ENCODE results near the gene L3MBTL4.

DNA sequence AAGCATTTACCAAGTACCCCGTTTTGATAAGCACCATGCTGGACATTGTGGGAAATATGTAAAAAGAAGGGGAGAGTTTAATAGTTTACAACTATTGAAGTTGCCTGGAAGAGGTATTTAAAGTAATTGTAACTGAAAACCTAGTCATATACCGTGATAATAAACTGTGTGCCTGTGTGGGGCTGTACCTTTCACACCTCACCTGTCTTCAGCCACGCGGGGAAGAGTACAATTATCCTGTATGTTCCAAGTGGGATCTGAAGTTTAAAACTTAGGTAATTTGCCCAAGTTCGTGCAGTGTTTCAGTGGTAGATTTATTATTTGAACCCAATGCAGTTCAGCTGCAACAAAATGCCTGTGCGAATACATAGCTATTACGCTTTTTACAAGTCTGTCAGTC lies 391.2 kb downstream of the L3MBTL4 start:
- TF ChIP-seq, protein P1, sequence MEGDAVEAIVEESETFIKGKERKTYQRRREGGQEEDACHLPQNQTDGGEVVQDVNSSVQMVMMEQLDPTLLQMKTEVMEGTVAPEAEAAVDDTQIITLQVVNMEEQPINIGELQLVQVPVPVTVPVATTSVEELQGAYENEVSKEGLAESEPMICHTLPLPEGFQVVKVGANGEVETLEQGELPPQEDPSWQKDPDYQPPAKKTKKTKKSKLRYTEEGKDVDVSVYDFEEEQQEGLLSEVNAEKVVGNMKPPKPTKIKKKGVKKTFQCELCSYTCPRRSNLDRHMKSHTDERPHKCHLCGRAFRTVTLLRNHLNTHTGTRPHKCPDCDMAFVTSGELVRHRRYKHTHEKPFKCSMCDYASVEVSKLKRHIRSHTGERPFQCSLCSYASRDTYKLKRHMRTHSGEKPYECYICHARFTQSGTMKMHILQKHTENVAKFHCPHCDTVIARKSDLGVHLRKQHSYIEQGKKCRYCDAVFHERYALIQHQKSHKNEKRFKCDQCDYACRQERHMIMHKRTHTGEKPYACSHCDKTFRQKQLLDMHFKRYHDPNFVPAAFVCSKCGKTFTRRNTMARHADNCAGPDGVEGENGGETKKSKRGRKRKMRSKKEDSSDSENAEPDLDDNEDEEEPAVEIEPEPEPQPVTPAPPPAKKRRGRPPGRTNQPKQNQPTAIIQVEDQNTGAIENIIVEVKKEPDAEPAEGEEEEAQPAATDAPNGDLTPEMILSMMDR (IDR thresholded peaks at IDR 0.05): no peak
- TF ChIP-seq POLR2A (IDR thresholded peaks at IDR 0.05) (no peak), POLR2AphosphoS5 (IDR thresholded peaks at IDR 0.05) (no peak), EP300 (IDR thresholded peaks at IDR 0.05) (no peak)

Data from upper lobe of left lung (tissue), 4 donors.